DOHH2 (cell line): ENCODE results near the gene FFAR1.

Experiments used
- H3F3A ChIP-seq: fragments of 200-600 bp; sonication (generic), shearing (Covaris generic); 2 replicates; pipeline ENCODE4 v1.6.0; 2016; ENCODE audit warnings: antibody characterized with exemption, mild to moderate bottlenecking; ENCODE audit not compliant: control insufficient read depth, insufficient read depth
- H3K27ac ChIP-seq: fragments of 200-600 bp; sonication (generic); 2 replicates; pipeline ENCODE4 v1.5.1; 2014; ENCODE audit warnings: low read depth, mild to moderate bottlenecking, low read length, moderate library complexity
- H3K27me3 ChIP-seq: fragments of 200-600 bp; sonication (generic); 2 replicates; pipeline ENCODE4 v1.6.1; 2014; ENCODE audit warnings: mild to moderate bottlenecking, low read length, mixed read lengths; ENCODE audit not compliant: control insufficient read depth
- H3K36me3 ChIP-seq: fragments of 200-600 bp; sonication (generic); 2 replicates; pipeline ENCODE4 v1.6.1; 2014; ENCODE audit warnings: mild to moderate bottlenecking, low read length, moderate library complexity, mixed read lengths; ENCODE audit not compliant: control insufficient read depth
- H3K4me1 ChIP-seq: fragments of 200-600 bp; sonication (generic); 2 replicates; pipeline ENCODE4 v1.6.1; 2014; ENCODE audit warnings: mild to moderate bottlenecking, low read length, mixed read lengths; ENCODE audit not compliant: control insufficient read depth
- H3K4me2 ChIP-seq: fragments of 200-600 bp; sonication (generic); 2 replicates; pipeline ENCODE4 v1.6.0; 2014; ENCODE audit warnings: mild to moderate bottlenecking, low read length, moderate library complexity
- H3K4me3 ChIP-seq: fragments of 200-600 bp; sonication (generic); 2 replicates; pipeline ENCODE4 v1.5.1; 2014; ENCODE audit warnings: mild to moderate bottlenecking, low read length, mixed read lengths
- H3K79me2 ChIP-seq: fragments of 200-600 bp; sonication (generic); 2 replicates; pipeline ENCODE4 v1.6.1; 2014; ENCODE audit warnings: mild to moderate bottlenecking, low read length, mixed read lengths; ENCODE audit not compliant: control insufficient read depth
- H3K9me2 ChIP-seq: fragments of 200-600 bp; sonication (generic); replicated peaks from 2 replicates; pipeline ENCODE4 v1.6.1; 2014; ENCODE audit warnings: mild to moderate bottlenecking, low read length, mixed read lengths; ENCODE audit not compliant: control insufficient read depth
- H3K9me3 ChIP-seq: fragments of 200-600 bp; sonication (generic); 2 replicates; pipeline ENCODE4 v1.6.1; 2014; ENCODE audit warnings: antibody characterized with exemption, low read length, mixed read lengths; ENCODE audit not compliant: control insufficient read depth, insufficient read depth
- H4K20me1 ChIP-seq: fragments of 200-600 bp; sonication (generic); 2 replicates; pipeline ENCODE4 v1.6.0; 2014; ENCODE audit warnings: low read depth, mild to moderate bottlenecking, antibody characterized with exemption, low read length, moderate library complexity; ENCODE audit not compliant: control insufficient read depth, insufficient read depth
- CTCF ChIP-seq: fragments of 200-600 bp; sonication (generic); IDR thresholded peaks from one replicate; pipeline ENCODE4 v1.5.1; 2014; ENCODE audit warnings: antibody characterized with exemption, mild to moderate bottlenecking, low read depth, low read length; ENCODE audit not compliant: poor library complexity, severe bottlenecking
- EZH2phosphoT487 ChIP-seq: fragments of 200-600 bp; sonication (generic); IDR thresholded peaks from 2 replicates; pipeline ENCODE4 v1.6.1; 2017; ENCODE audit warnings: borderline replicate concordance, mild to moderate bottlenecking, antibody characterized with exemption, low read length, moderate library complexity, mixed read lengths

The FFAR1 gene

GRCh38 chr19:35317464-35318043, 30.1 kb upstream of the FFAR1 start:
- H3K4me3 ChIP-seq: peak overlapping the region; percentile 64
- H3K9me3 ChIP-seq: peaks cover 5% of the 10 kb centered on the region; the same call in 1 of the 2 replicates
- peaks cover 43% of the 10 kb centered on the region for H3F3A ChIP-seq
- TF ChIP-seq EZH2phosphoT487: no peak
- no peak for TF ChIP-seq CTCF
- H3K27me3 ChIP-seq: no peaks in the 10 kb centered on the region
- peaks cover 100% of the 10 kb centered on the region for H3K4me1 ChIP-seq
- H3K4me2 ChIP-seq: peak overlapping the region; percentile 86
- H3K79me2 ChIP-seq: no peaks in the 10 kb centered on the region
- no peaks in the 10 kb centered on the region; the same call in 1 of the 2 replicates for H3K36me3 ChIP-seq
- H3K9me2 ChIP-seq: no peaks in the 10 kb centered on the region
- H4K20me1 ChIP-seq: no peaks in the 10 kb centered on the region
- H3K27ac ChIP-seq: peak overlapping the region; percentile 98

GRCh38 chr19:35318679-35319448, 28.8 kb upstream of the FFAR1 start:
- H3K9me3 ChIP-seq: peaks cover 5% of the 10 kb centered on the region; the same call in 1 of the 2 replicates
- no peaks in the 10 kb centered on the region; the same call in 1 of the 2 replicates for H3K36me3 ChIP-seq
- H3K4me2 ChIP-seq: peak overlapping the region; percentile 90
- H3K9me2 ChIP-seq: no peaks in the 10 kb centered on the region
- peaks cover 97% of the 10 kb centered on the region for H3K4me1 ChIP-seq
- H3K27ac ChIP-seq: peak overlapping the region; percentile 98
- TF ChIP-seq EZH2phosphoT487: no peak
- TF ChIP-seq CTCF: no peak
- H3F3A ChIP-seq: peaks cover 50% of the 10 kb centered on the region
- no peaks in the 10 kb centered on the region for H3K27me3 ChIP-seq
- no peaks in the 10 kb centered on the region for H4K20me1 ChIP-seq
- H3K79me2 ChIP-seq: no peaks in the 10 kb centered on the region
- H3K4me3 ChIP-seq: peak overlapping the region; percentile 57

- H3K4me2 ChIP-seq: peak overlapping the region; percentile 90
- peak overlapping the region; percentile 98 for H3K27ac ChIP-seq
- H3K4me1 ChIP-seq: peaks cover 97% of the 10 kb centered on the region
Measured at GRCh38 chr19:35320065-35320713, 27.5 kb upstream of the FFAR1 start.

More at GRCh38 chr19:35320065-35320713, 27.5 kb upstream of the FFAR1 start:
- H3K9me3 ChIP-seq: peaks cover 5% of the 10 kb centered on the region; the same call in 1 of the 2 replicates
- TF ChIP-seq CTCF: no peak
- TF ChIP-seq EZH2phosphoT487: no peak
- no peaks in the 10 kb centered on the region; the same call in 1 of the 2 replicates for H3K36me3 ChIP-seq
- peak overlapping the region; percentile 53 for H3K4me3 ChIP-seq
- H3K27me3 ChIP-seq: no peaks in the 10 kb centered on the region
- H3F3A ChIP-seq: peaks cover 63% of the 10 kb centered on the region
- H3K9me2 ChIP-seq: no peaks in the 10 kb centered on the region
- H3K79me2 ChIP-seq: peaks cover 5% of the 10 kb centered on the region
- H4K20me1 ChIP-seq: no peaks in the 10 kb centered on the region
